Ovary (tissue), 3 donors: ENCODE results near the gene NEIL3.

Source experiments
- EP300 ChIP-seq: sonication (generic); formaldehyde crosslinking; IDR thresholded peaks from one replicate; pipeline ENCODE4 v1.6.1; 2017; ENCODE audit warnings: antibody characterized with exemption
- POLR2A ChIP-seq: fragments of 450-650 bp; IDR thresholded peaks from one replicate; pipeline ENCODE4 v1.6.1; 2017; ENCODE audit warnings: antibody characterized with exemption, mild to moderate bottlenecking, moderate library complexity
- TF ChIP-seq, protein P1 (sequence below), 3 donors: fragments of 450-650 bp in 2 of 3; fragments of 200-600 bp in 1 of 3; IDR thresholded peaks; one replicate each; pipeline versions ENCODE4 v1.5.1 to v1.8.0; 2016 to 2022; ENCODE audit warnings: antibody characterized with exemption in 3 of 3, mild to moderate bottlenecking in 1 of 3
- donor health status: DM: no; HTN: no; CAD: no.

DNA sequence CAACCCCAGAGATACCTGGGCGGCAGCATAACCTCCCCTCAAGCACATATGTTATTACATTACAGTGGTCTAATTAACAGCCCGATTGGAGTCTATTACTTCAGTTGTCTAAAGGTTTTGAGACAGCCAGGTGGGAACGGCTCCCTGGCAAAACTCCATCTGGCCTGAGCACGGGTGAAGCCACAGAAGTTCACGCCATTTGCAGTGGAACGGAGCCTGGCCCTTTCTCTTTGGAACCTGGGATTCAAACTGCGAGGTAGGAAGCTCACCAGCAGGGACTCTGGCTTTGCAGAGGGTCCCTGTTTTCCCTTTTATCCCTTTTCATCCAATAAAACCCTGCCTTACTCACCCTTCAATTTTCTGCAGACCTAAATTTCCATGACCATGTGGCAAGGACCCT is 45.9 kb upstream of the NEIL3 start:
- no peak for TF ChIP-seq POLR2A
- TF ChIP-seq, protein P1, sequence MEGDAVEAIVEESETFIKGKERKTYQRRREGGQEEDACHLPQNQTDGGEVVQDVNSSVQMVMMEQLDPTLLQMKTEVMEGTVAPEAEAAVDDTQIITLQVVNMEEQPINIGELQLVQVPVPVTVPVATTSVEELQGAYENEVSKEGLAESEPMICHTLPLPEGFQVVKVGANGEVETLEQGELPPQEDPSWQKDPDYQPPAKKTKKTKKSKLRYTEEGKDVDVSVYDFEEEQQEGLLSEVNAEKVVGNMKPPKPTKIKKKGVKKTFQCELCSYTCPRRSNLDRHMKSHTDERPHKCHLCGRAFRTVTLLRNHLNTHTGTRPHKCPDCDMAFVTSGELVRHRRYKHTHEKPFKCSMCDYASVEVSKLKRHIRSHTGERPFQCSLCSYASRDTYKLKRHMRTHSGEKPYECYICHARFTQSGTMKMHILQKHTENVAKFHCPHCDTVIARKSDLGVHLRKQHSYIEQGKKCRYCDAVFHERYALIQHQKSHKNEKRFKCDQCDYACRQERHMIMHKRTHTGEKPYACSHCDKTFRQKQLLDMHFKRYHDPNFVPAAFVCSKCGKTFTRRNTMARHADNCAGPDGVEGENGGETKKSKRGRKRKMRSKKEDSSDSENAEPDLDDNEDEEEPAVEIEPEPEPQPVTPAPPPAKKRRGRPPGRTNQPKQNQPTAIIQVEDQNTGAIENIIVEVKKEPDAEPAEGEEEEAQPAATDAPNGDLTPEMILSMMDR (IDR thresholded peaks at IDR 0.05) = no peak
- TF ChIP-seq EP300 = no peak
